H1 (cell line): Measurements from ENCODE around the gene OR13G1. TPM values are rescaled to one million over a fixed set of nuclear protein-coding genes. Genes with fewer than 3 reads are reported as not detected.

Experiments
- CTCF ChIA-PET: fragments of 300-600 bp; sonication (Branson Sonifier 250); formaldehyde crosslinking; loops from one replicate; lab custom pipeline; 2021; ENCODE audit not compliant: partially characterized antibody; lab: Charles Lee
- POLR2A ChIA-PET: fragments of 300-600 bp; sonication (Branson Sonifier 250); formaldehyde crosslinking; loops from one replicate; lab custom pipeline; 2021; ENCODE audit warnings: inconsistent platforms; ENCODE audit not compliant: partially characterized antibody; lab: Charles Lee
- DNase-seq, 2 experiments: peaks; one replicate each; pipeline versions ENCODE4 v3.0.0 to v3.0.0-alpha.2; 2010 to 2022; ENCODE audit warnings: low spot score in 2 of 2, low read depth in 1 of 2, mixed read lengths in 1 of 2
- FAIRE-seq: peaks from 2 replicates; lab custom pipeline; 2011; peaks lifted over from hg19 to GRCh38; lab: Jason Lieb, UNC
- H2AFZ ChIP-seq: 2 replicates; pipeline ENCODE4 v1.8.1; 2012; ENCODE audit warnings: low read length, inconsistent platforms
- H2AK5ac ChIP-seq: 2 replicates; pipeline ENCODE4 v1.6.1; 2013; ENCODE audit warnings: low read depth, low read length
- H2BK120ac ChIP-seq: replicated peaks from 2 replicates; pipeline ENCODE3; 2013; ENCODE audit warnings: low read depth, low read length, inconsistent platforms
- H2BK12ac ChIP-seq: 2 replicates; pipeline ENCODE4 v1.6.1; 2013; ENCODE audit warnings: low read depth, low read length
- H2BK15ac ChIP-seq: 2 replicates; pipeline ENCODE4 v1.6.1; 2013; ENCODE audit warnings: low read length
- H2BK20ac ChIP-seq: 2 replicates; pipeline ENCODE4 v1.6.1; 2013; ENCODE audit warnings: low read length
- H2BK5ac ChIP-seq: 2 replicates; pipeline ENCODE4 v1.6.1; 2013; ENCODE audit warnings: low read depth, low read length
- H3K14ac ChIP-seq: 2 replicates; pipeline ENCODE4 v1.6.1; 2013; ENCODE audit warnings: inconsistent platforms; ENCODE audit not compliant: insufficient read length
- H3K18ac ChIP-seq: 2 replicates; pipeline ENCODE4 v1.6.1; 2013; ENCODE audit warnings: low read length; ENCODE audit errors: extremely low read depth
- H3K23ac ChIP-seq: 2 replicates; pipeline ENCODE4 v1.6.1; 2013; ENCODE audit warnings: inconsistent platforms; ENCODE audit not compliant: insufficient read length
- H3K23me2 ChIP-seq: 2 replicates; pipeline ENCODE4 v1.6.1; 2013; ENCODE audit warnings: low read depth, low read length
- H3K27ac ChIP-seq: 2 replicates; pipeline ENCODE4 v1.6.1; 2011; ENCODE audit warnings: low read depth, low read length, inconsistent platforms
- H3K27me3 ChIP-seq, 4 experiments: replicated peaks in 1 of 4; 1 replicate in 1 of 4; 2 replicates in 3 of 4; pipeline versions ENCODE4 v1.6.1 to v1.8.1; 2011 to 2013; ENCODE audit warnings: low read length in 3 of 4, mild to moderate bottlenecking in 3 of 4, inconsistent platforms in 2 of 4, mixed read lengths in 2 of 4, moderate library complexity in 1 of 4; ENCODE audit not compliant: control insufficient read depth in 3 of 4, insufficient read depth in 3 of 4; ENCODE audit errors: extremely low read depth in 1 of 4
- H3K36me3 ChIP-seq, 4 experiments: 2 replicates each; pipeline versions ENCODE4 v1.6.1 to v1.8.1; 2011 to 2013; ENCODE audit warnings: mild to moderate bottlenecking in 4 of 4, low read length in 3 of 4, moderate library complexity in 2 of 4, control low read depth in 1 of 4, inconsistent platforms in 1 of 4; ENCODE audit not compliant: insufficient read depth in 4 of 4, control insufficient read depth in 2 of 4
- H3K4ac ChIP-seq: replicated peaks from 2 replicates; pipeline ENCODE3; 2013; ENCODE audit warnings: low read length, low read depth, mixed read lengths, inconsistent platforms; ENCODE audit not compliant: insufficient read length
- H3K4me1 ChIP-seq, 4 experiments: replicated peaks in 1 of 4; 1 replicate in 1 of 4; 2 replicates in 3 of 4; pipeline versions ENCODE4 v1.6.1 to v1.8.1; 2011 to 2013; ENCODE audit warnings: low read length in 3 of 4, inconsistent platforms in 2 of 4, mixed read lengths in 1 of 4; ENCODE audit not compliant: insufficient read depth in 4 of 4, control insufficient read depth in 3 of 4
- H3K4me2 ChIP-seq, 2 experiments: 2 replicates each; pipeline versions ENCODE4 v1.6.1 to v1.8.1; 2011 to 2013; ENCODE audit warnings: low read depth in 2 of 2, low read length in 2 of 2, control low read depth in 1 of 2, inconsistent platforms in 1 of 2, mild to moderate bottlenecking in 1 of 2; ENCODE audit not compliant: insufficient read depth in 1 of 2
- H3K4me3 ChIP-seq, 4 experiments: fragments of 200-600, 300-600 bp in 1 of 4; sonication (generic), shearing (Covaris generic), sonication (Bioruptor Twin) in 1 of 4; 2 replicates each; pipeline versions ENCODE4 v1.5.1 to v1.8.1; 2011 to 2016; ENCODE audit warnings: low read length in 4 of 4, low read depth in 3 of 4, control low read depth in 2 of 4, inconsistent platforms in 2 of 4, mild to moderate bottlenecking in 2 of 4, mixed read lengths in 1 of 4, moderate library complexity in 1 of 4; ENCODE audit not compliant: insufficient read depth in 2 of 4; ENCODE audit errors: extremely low read depth in 1 of 4
- H3K56ac ChIP-seq: replicated peaks from 2 replicates; pipeline ENCODE3; 2013; ENCODE audit warnings: low read depth, mild to moderate bottlenecking, mixed read lengths, low read length, inconsistent platforms; ENCODE audit not compliant: insufficient read length
- H3K79me1 ChIP-seq: 2 replicates; pipeline ENCODE4 v1.6.1; 2013; ENCODE audit warnings: low read depth, low read length, control low read depth
- H3K79me2 ChIP-seq, 2 experiments: 2 replicates each; pipeline versions ENCODE4 v1.6.1 to v1.8.1; 2012 to 2013; ENCODE audit warnings: low read length in 2 of 2, mild to moderate bottlenecking in 2 of 2, inconsistent platforms in 1 of 2; ENCODE audit not compliant: insufficient read depth in 2 of 2, control insufficient read depth in 1 of 2
- H3K9ac ChIP-seq, 4 experiments: replicated peaks in 1 of 4; 1 replicate in 1 of 4; 2 replicates in 3 of 4; pipeline versions ENCODE4 v1.6.1 to v1.8.1; 2011 to 2013; ENCODE audit warnings: low read depth in 3 of 4, low read length in 3 of 4, control low read depth in 2 of 4, mild to moderate bottlenecking in 2 of 4, moderate library complexity in 2 of 4, inconsistent platforms in 1 of 4; ENCODE audit errors: extremely low read depth in 1 of 4
- H3K9me3 ChIP-seq, 2 experiments: 2 replicates each; pipeline versions ENCODE4 v1.6.1 to v1.8.1; 2012 to 2013; ENCODE audit warnings: mild to moderate bottlenecking in 2 of 2, moderate library complexity in 2 of 2, control low read depth in 1 of 2, inconsistent platforms in 1 of 2, low read depth in 1 of 2, low read length in 1 of 2, mixed read lengths in 1 of 2; ENCODE audit not compliant: insufficient read depth in 2 of 2
- H4K20me1 ChIP-seq, 2 experiments: replicated peaks in 1 of 2; 2 replicates each; pipeline versions ENCODE3 to v1.8.1; 2011 to 2013; ENCODE audit warnings: inconsistent platforms in 2 of 2, low read length in 2 of 2, mild to moderate bottlenecking in 1 of 2; ENCODE audit not compliant: insufficient read depth in 2 of 2, control insufficient read depth in 1 of 2
- H4K5ac ChIP-seq: 2 replicates; pipeline ENCODE4 v1.6.1; 2013; ENCODE audit warnings: low read length, low read depth, mixed read lengths, inconsistent platforms; ENCODE audit not compliant: insufficient read length
- H4K8ac ChIP-seq: 2 replicates; pipeline ENCODE4 v1.8.0; 2013; ENCODE audit warnings: mild to moderate bottlenecking, moderate library complexity, low read length, inconsistent platforms; ENCODE audit not compliant: insufficient read depth; ENCODE audit errors: extremely low read depth
- H4K91ac ChIP-seq: replicated peaks from 2 replicates; pipeline ENCODE3; 2013; ENCODE audit warnings: low read length, mixed read lengths, inconsistent platforms; ENCODE audit not compliant: insufficient read length
- FOSL1 ChIP-seq: IDR thresholded peaks from 2 replicates; pipeline ENCODE4 v1.6.1; 2011; ENCODE audit warnings: mild to moderate bottlenecking, low read depth, low read length, moderate library complexity; ENCODE audit not compliant: insufficient read depth
- GABPA ChIP-seq: IDR thresholded peaks from 2 replicates; pipeline ENCODE4 v1.6.1; 2011; ENCODE audit warnings: mild to moderate bottlenecking, low read length, moderate library complexity, borderline replicate concordance; ENCODE audit not compliant: insufficient read depth
- KDM4A ChIP-seq: IDR thresholded peaks from one replicate; pipeline ENCODE4 v1.7.1; 2012; ENCODE audit warnings: low read depth, mild to moderate bottlenecking, moderate library complexity, low read length, inconsistent platforms; ENCODE audit not compliant: severe bottlenecking
- NANOG ChIP-seq: IDR thresholded peaks from 2 replicates; pipeline ENCODE4 v1.6.1; 2011; ENCODE audit warnings: low read length, low read depth, mild to moderate bottlenecking, inconsistent platforms; ENCODE audit not compliant: insufficient read depth, poor library complexity, severe bottlenecking
- SP4 ChIP-seq: IDR thresholded peaks from 2 replicates; pipeline ENCODE4 v1.6.1; 2012; ENCODE audit warnings: low read length, inconsistent platforms
- WGBS, 2 experiments: shearing (Covaris generic) in 1 of 2; methylation state at CpG; one replicate each; pipeline versions ENCODE4 v1.1.6 to v1.1.7; 2013 to 2015; ENCODE audit warnings: low lambda C conversion rate in 2 of 2, mixed read lengths in 2 of 2, inconsistent platforms in 1 of 2, low coverage in 1 of 2, missing lambda C conversion rate in 1 of 2; ENCODE audit not compliant: insufficient replicate concordance in 2 of 2, insufficient coverage in 1 of 2, insufficient read length in 1 of 2; ENCODE audit errors: extremely low coverage in 1 of 2, missing lambda C conversion rate in 1 of 2; 5-methylcytosine and 5-hydroxymethylcytosine counted together
- polyA plus RNA-seq, 7 experiments: library from polyadenylated mRNA; depleted of rRNA in 3 of 7; stranded (reverse) in 5 of 7; unstranded in 2 of 7; fragments of >200 nt in 5 of 7; fragments of 200-250 nt in 2 of 7; gene quantifications; 1 replicate in 5 of 7; 2 replicates in 1 of 7; 4 replicates in 1 of 7; pipeline versions ENCODE4 v1.2.1 to v1.2.3, GENCODE V29; 2011 to 2013; ENCODE audit warnings: missing spikeins in 2 of 7, mixed read lengths in 2 of 7
- total RNA-seq: library from RNA; stranded (reverse); fragmentation: NEBNext Ultra II Directional; extraction: Animal tissue kit (Norgen Biotek cat#: 25700); gene quantifications from 2 replicates; pipeline ENCODE4 v1.2.1, GENCODE V29; 2021

OR13G1 gene
- total and polyA plus RNA-seq, 2 of the 8 experiments (the other 6 are each of a cell fraction or from before 2014, with no cell fraction given) = not detected

GRCh38 chr1:247647864-247648263, 31.7 kb downstream of the OR13G1 start:
- FAIRE-seq (no peak), DNase-seq (peak in 1 of 2 experiments; percentile 27)
- H3K18ac ChIP-seq = no peak overlapping the region
- no peak overlapping the region for H4K8ac ChIP-seq
- H3K4me3 ChIP-seq = peak overlapping the region in 1 of 4 experiments; percentile 39; a peak in 1 of 8 replicates
- no peak overlapping the region for H4K5ac ChIP-seq
- no peak overlapping the region for H3K56ac ChIP-seq
- H3K23ac ChIP-seq = no peak overlapping the region
- H3K4me2 ChIP-seq = peak overlapping the region; percentile 15 to 38; a peak in 2 of 4 replicates
- WGBS, 2 experiments = 28% methylated on average over 2 of the region's 2 CpGs; no CpG with 5 or more reads in 1 of the 2 experiments
- H2BK15ac ChIP-seq = no peak overlapping the region
- no peaks in the 10 kb centered on the region for H3K79me2 ChIP-seq
- no peaks in the 10 kb centered on the region for H4K20me1 ChIP-seq
- TF ChIP-seq NANOG = peak; percentile 87
- TF ChIP-seq FOSL1 = no peak
- TF ChIP-seq GABPA = no peak
- no peak for TF ChIP-seq SP4
- no peak for TF ChIP-seq KDM4A
- TF ChIP-seq, all 59 proteins: peak for 1
- Histone ChIP-seq H4K91ac (no peak overlapping the region), H3K36me3 (no peaks in the 10 kb centered on the region), H3K9ac (no peak overlapping the region), H3K4me1 (peaks cover 0 to 7% (median 4%) of the 10 kb centered on the region in 4 experiments; a peak in 3 of 7 replicates), H2BK20ac (no peak overlapping the region), H2BK12ac (no peak overlapping the region), H3K14ac (no peak overlapping the region), H3K4ac (no peak overlapping the region), H2BK5ac (no peak overlapping the region), H2BK120ac (no peak overlapping the region), H2AK5ac (no peak overlapping the region), H3K9me3 (peaks cover 12 to 19% of the 10 kb centered on the region in 2 experiments; a peak in 3 of 4 replicates), H3K27ac (no peak overlapping the region), H3K27me3 (no peaks in the 10 kb centered on the region; a peak in 2 of 7 replicates), H2AFZ (no peak overlapping the region), H3K23me2 (no peaks in the 10 kb centered on the region), H3K79me1 (no peaks in the 10 kb centered on the region)
- ChIA-PET CTCF (no interaction called here), POLR2A (no interaction called here)
